G401 (cell line): ENCODE data around the gene GCLC. TPM values are rescaled to one million over a fixed set of nuclear protein-coding genes. Genes with fewer than 3 reads are reported as not detected.
"Not testable (repeated sequence)": the region's sequence is repeated elsewhere in the genome, so short reads cannot be mapped to it uniquely, and the experiment has no call there.

Source experiments
- DNase-seq: peaks from one replicate; pipeline ENCODE4 v3.0.0-alpha.2; 2015; ENCODE audit warnings: low spot score
- in situ Hi-C: cut with HindIII; loops from 2 replicates; pipeline ENCODE4 v1.10.0; 2016; ENCODE audit warnings: low sequenced_read_pairs, mixed read lengths
- total RNA-seq: library from RNA; depleted of rRNA; stranded (reverse); fragments of >200 nt; shearing (Covaris generic); gene quantifications from 2 replicates; pipeline ENCODE4 v1.2.3, GENCODE V29; 2014

GCLC gene
- total RNA-seq, 1 experiment from 2014 or later: 17.2 TPM

- DNase-seq: no peak
- in situ Hi-C loops: no loop called here
These were observed 46.3 kb downstream of the GCLC start for GRCh38 chr6:53498649-53499048.

- in situ Hi-C loops: no loop called here
- no peak for DNase-seq
These were observed 47.0 kb downstream of the GCLC start for GRCh38 chr6:53497905-53498304.

- no peak for DNase-seq
- in situ Hi-C loops: no loop called here
These were observed 48.0 kb downstream of the GCLC start for GRCh38 chr6:53496797-53497375.

GRCh38 chr6:53495506-53496499, 49.1 kb downstream of the GCLC start:
- in situ Hi-C loops: no loop called here
- no peak for DNase-seq

- no peak for DNase-seq
- in situ Hi-C loops: no loop called here
These were observed 50.8 kb downstream of the GCLC start for GRCh38 chr6:53494076-53494475.

GRCh38 chr6:53493635-53494025, 51.3 kb downstream of the GCLC start:
- in situ Hi-C loops: no loop called here
- DNase-seq: no peak

GRCh38 chr6:53492860-53493634, 51.9 kb downstream of the GCLC start:
- in situ Hi-C loops: no loop called here
- peak; percentile 71 for DNase-seq

- in situ Hi-C loops: no loop called here
- no peak for DNase-seq
These were observed 57.8 kb downstream of the GCLC start for GRCh38 chr6:53487080-53487479.

GRCh38 chr6:53486679-53487078, 58.2 kb downstream of the GCLC start:
- no peak for DNase-seq
- in situ Hi-C loops: no loop called here

GRCh38 chr6:53484476-53485280, 60.2 kb downstream of the GCLC start:
- peak; percentile 76 for DNase-seq
- in situ Hi-C loops: no loop called here

- in situ Hi-C loops: no loop called here
- no peak for DNase-seq
These were observed 61.2 kb downstream of the GCLC start for GRCh38 chr6:53483423-53484353.

GRCh38 chr6:53481323-53481722, 63.6 kb downstream of the GCLC start:
- in situ Hi-C loops: no loop called here

GRCh38 chr6:53480774-53481173, 64.1 kb downstream of the GCLC start:
- in situ Hi-C loops, DNase-seq: not testable (repeated sequence)

More at GRCh38 chr6:53481323-53481722, 63.6 kb downstream of the GCLC start:
- DNase-seq: no peak

- DNase-seq: no peak
- in situ Hi-C loops: no loop called here
These were observed 65.0 kb downstream of the GCLC start for GRCh38 chr6:53479871-53480270.

- in situ Hi-C loops: no loop called here
- no peak for DNase-seq
These were observed 67.9 kb downstream of the GCLC start for GRCh38 chr6:53476964-53477363.

GRCh38 chr6:53474010-53474409, 70.9 kb downstream of the GCLC start:
- in situ Hi-C loops: no loop called here
- no peak for DNase-seq

- no peak for DNase-seq
- in situ Hi-C loops: no loop called here
These were observed 75.7 kb downstream of the GCLC start for GRCh38 chr6:53469163-53469562.

- in situ Hi-C loops: no loop called here
- DNase-seq: no peak
These were observed 78.6 kb downstream of the GCLC start for GRCh38 chr6:53466257-53466656.
